ENCODE measurements around the gene WAC. TPM values are rescaled to one million over a fixed set of nuclear protein-coding genes. Genes with fewer than 3 reads are reported as not detected.
"Not testable (repeated sequence)": the region's sequence is repeated elsewhere in the genome, so short reads cannot be mapped to it uniquely, and the experiment has no call there.

The WAC gene
- total RNA-seq, 1 experiment from 2014 or later: 29.3 TPM

DNA sequence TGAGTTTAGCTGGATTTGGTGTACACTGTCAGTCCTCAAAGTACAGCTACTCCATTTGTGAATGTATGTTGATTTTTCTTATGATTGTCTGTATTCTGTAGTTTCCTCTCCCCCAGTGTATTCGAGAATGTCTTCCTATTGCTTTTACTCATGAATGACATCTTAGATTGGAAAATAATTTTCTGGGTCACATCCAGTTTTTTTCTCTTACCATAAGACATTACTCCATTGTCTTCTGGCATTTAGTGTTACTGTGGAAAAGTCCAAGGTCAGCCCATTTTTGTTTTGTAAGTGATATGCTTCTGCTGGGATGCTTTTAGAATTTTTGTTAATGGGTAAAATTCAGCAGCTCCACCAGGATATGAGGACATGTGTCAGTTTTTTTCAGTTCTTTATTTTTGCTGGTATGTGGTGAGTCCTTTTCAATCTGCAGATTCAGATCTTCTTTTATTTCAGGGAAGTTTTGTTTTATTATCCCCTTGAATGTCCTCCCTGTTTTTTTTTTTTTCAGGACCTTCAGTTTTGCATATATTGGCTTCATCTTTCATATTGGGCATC is 33.6 kb downstream of the WAC start:
- no peak for DNase-seq (ENCODE audit: low read depth)

- DNase-seq (ENCODE audit: low read depth): no peak
These were observed 36.7 kb downstream of the WAC start for GRCh38 chr10:28569506-28570159.

DNA sequence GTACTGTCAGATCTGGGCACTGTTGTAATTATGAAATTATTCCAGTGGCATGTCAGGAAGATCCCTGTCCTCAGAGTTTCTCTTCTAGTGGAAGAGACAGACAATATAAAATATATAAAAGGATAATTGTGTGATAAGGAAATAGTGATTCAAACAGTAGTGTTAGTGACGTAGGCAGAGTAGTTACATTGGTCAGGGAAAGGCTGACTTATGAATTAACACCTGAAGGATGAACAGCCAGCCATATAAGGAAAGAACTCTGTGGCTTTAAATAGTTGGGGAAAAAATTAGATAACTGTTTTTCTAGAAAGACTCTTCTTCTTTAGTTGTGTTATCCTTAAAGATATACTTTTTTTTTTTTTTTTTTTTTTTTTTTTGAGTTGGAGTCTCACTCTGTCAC is 37.7 kb downstream of the WAC start:
- DNase-seq (ENCODE audit: low read depth): no peak

DNA sequence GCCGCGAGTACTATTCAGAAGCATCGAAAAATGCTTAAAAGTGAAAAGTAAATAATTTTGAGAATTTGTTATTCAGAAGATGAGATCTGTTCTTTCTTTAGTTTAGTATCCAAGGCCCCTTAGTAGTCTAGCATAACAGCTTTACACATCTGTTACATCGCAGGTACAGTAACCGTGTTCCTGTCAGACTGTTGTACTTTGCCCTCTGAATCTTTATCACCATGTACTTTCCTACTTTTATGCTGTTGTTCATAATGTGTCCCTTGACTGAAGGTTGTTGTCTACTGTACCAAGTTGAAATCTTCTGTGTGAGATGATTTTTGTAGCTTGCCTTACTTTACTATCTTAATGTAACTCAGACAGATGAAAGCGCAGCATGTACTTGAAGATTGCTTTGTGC is 38.3 kb downstream of the WAC start:
- DNase-seq (ENCODE audit: low read depth): no peak

GRCh38 chr10:28574214-28574613 is 41.3 kb downstream of the WAC start:
- not testable (repeated sequence) for DNase-seq (ENCODE audit: low read depth)

DNA sequence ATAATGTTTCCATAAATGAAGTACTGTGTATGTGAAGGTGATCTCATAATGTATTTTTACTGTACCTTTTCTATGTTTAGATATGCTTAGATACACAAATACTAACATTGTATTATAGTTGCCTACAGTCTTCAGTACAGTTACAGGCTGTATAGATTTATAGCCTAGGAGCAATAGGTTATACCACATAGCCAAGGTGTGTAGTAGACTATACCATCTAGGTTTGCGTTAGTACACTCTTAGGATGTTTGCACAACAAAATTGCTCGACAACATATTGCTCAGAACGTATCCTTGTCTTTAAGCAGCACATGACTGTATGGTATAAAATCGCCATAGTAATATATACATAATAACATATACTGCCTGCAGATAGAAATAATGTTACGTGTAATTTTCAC is 42.9 kb downstream of the WAC start:
- DNase-seq (ENCODE audit: low read depth): no peak

DNA sequence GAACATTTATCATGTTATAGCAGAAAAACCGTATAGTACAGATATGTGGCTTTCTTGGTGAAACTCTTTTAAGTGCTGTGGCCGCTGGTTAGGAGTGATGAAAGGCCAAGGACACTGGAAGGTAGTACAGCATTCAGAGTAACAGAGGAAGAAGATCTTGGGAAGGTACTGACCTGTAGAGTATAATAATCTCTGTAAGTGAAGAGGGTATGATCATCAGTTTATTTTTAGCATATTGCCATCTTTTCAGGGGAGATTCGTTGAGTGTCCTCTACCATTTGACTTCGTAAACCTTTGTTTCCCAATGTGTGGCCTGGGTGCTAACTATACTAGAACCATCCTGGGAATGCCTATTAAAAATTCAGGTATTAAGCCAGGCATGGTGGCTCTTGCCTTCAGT is 44.6 kb downstream of the WAC start:
- DNase-seq (ENCODE audit: low read depth): no peak

DNA sequence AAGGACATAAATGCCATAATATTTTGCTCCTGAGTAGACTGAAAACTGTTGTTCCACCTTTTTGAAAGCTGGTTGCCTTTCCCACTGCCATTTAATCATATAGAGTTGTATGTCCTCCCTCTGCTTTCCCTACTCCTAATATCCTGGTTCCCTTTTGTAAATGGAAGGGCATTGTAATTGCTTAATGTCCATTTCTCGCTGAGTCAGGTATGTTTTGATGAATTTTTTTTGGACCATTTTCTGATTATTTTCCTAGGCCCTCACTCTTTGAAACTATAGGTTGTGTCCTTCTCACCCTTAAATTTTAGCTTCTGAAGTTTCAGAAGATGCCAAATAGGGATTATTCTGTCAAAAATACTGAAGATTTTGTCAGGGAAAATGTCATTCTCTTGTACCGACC is 45.5 kb downstream of the WAC start:
- DNase-seq (ENCODE audit: low read depth): no peak

DNA sequence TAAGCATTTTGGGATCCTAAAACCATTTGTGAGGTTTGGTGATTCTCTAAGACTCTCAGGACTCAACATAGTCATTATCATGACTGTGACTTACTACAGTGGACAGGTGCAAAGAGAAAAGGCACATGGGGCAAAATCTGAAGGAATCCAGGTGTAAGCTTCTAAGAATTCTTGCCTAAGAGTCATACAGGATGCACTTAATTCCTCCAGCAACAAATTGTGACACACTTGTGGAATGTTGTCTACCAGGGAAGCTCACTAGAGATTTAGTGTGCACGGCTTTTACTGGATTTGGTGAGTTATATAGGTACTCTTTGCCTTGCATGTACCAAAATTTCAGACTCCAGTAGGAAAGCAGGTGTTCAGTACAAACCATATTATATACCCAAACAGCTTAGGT is 47.9 kb downstream of the WAC start:
- no peak for DNase-seq (ENCODE audit: low read depth)

DNA sequence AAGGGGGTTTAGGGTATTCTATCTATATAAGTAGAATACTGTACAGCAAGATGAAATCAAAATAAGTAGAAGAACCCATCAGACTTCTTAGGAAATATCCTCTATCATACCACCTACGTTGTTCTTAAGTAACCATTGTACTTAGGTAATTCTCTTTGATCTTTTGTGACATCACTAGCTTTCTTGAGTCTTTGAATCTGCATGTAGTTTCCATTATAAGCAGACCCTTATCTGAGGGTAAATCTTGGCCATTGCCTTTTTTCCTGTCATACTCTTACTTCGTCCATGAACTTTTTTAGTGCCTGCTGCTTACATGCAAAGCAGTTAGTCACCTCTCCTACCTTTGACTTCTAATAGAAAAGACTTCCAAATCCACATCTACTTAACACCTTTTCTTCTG is 49.0 kb downstream of the WAC start:
- no peak for DNase-seq (ENCODE audit: low read depth)

GRCh38 chr10:28585076-28585475 is 52.2 kb downstream of the WAC start:
- DNase-seq (ENCODE audit: low read depth): no peak

DNA sequence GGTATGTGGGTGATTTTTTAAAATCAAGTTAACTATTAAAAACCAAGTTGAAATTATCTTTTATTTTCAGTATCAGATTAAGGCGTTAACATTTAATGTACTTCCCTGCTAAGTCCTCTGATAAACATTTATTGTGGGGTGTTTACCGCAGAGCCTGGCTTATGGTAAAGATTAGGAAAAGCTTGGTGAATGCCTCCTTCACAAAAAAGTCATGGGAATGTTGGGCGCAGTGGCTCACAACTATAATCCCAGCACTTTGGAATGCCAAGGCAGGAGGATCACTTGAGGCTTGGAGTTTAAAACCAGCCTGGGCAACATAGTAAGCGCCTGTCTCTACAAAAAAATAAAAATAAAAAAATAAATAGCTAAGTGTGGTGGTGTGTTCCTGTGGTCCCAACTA is 53.3 kb downstream of the WAC start:
- DNase-seq (ENCODE audit: low read depth): no peak

DNA sequence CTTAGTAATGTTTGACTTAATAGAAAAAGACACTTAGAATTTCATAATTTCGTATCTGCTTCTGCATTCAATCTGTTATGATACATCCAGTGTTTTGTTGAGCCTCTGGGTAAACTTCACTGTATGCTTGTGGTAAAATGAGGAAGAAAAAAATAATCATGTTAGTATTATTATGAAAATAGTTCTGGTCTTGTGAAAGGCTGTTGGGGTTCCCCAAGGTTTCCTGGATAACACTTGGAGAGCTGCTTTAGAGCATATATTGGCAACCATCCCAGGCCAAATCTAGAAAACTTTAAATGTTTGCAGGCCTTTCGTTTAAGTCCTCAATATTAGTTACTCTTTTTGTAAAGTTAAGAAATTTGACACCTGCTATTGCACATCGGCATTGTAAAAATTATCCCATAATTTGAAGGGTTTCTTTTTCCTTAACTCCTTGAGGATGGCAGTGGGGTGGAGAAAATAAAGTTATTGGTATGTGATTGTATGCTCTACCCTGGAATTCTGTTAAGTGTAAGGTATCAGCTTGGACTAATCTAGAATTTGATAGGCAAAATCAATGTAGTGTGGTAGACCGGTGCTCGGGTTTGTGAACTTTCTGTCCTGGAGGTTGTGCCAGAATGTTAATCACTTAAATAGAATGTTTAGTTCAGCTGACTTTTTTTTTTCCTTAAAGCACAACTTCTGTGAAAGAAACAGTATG is 54.5 kb downstream of the WAC start:
- no peak for DNase-seq (ENCODE audit: low read depth)

- no peak for DNase-seq (ENCODE audit: low read depth)
These were observed 55.0 kb downstream of the WAC start for GRCh38 chr10:28587970-28588290.

- DNase-seq (ENCODE audit: low read depth): peak; percentile 14
These were observed 60.0 kb downstream of the WAC start for GRCh38 chr10:28592953-28593352.

DNA sequence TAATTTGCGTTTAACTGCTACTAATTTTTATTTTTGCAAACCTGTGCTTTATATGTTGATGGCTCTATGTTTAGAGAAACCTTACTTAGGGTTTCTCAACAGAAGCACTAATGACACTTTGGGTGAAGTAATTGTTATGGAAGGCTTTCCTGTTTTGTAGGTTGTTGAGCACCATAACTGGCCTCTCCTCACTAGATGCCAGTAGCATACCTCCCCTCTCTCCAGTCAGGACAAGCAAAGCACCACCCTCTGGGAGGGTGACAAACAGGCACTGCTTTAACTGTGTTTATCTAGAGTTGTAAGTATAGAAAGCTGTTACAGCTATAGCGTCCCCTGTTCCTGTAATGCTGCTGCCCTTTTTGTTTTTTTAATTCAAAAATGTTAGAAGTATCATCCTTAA is 60.9 kb downstream of the WAC start:
- no peak for DNase-seq (ENCODE audit: low read depth)

DNA sequence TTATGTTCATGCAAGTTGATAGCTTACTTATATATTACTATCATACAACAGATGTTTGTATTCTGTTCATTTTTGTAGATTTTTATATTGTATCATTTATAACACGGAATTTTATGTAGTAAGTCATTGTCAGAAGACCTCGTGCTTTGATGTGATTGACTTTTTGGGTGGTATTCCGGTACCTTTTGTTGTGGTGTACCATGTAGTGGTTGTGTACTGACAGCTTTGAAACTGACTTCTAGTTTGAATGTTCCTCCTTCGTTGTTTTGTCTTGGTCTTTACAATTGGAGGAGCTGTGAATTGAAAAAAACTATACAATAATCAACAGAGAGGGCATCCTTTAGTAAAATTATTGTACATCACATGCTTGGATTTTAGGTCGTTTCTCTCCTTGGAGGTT is 61.5 kb downstream of the WAC start:
- no peak for DNase-seq (ENCODE audit: low read depth)

DNA sequence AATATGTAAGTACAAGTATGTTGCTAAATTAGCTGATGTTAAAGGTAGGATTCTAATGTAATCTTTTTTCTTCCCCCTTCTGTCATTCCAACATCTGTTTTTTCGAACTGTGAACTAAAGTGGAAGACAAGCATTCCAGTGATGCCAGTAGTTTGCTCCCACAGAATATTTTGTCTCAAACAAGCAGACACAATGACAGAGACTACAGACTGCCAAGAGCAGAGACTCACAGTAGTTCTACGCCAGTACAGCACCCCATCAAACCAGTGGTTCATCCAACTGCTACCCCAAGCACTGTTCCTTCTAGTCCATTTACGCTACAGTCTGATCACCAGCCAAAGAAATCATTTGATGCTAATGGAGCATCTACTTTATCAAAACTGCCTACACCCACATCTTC is 62.7 kb downstream of the WAC start:
- DNase-seq (ENCODE audit: low read depth): no peak

- no peak for DNase-seq (ENCODE audit: low read depth)
These were observed 67.1 kb downstream of the WAC start for GRCh38 chr10:28600056-28600455.

DNA sequence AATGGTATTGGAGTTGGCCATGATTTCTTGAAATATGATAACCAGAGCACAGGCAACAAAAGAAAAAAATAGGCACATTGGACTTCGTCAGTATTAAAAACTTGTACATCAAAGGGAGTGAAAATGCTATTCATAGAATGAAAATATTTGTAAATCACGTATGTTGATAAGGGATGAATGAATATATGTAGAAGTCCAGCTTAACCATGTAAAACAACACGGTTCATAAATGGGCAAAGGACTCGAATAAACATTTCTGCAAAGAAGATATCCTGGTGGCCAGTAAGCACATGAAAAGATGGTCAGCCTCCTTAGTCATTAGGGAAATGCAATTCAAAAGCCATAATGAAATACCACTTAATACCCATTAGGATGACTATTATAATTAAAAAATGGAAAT is 68.1 kb downstream of the WAC start:
- no peak for DNase-seq (ENCODE audit: low read depth)

DNA sequence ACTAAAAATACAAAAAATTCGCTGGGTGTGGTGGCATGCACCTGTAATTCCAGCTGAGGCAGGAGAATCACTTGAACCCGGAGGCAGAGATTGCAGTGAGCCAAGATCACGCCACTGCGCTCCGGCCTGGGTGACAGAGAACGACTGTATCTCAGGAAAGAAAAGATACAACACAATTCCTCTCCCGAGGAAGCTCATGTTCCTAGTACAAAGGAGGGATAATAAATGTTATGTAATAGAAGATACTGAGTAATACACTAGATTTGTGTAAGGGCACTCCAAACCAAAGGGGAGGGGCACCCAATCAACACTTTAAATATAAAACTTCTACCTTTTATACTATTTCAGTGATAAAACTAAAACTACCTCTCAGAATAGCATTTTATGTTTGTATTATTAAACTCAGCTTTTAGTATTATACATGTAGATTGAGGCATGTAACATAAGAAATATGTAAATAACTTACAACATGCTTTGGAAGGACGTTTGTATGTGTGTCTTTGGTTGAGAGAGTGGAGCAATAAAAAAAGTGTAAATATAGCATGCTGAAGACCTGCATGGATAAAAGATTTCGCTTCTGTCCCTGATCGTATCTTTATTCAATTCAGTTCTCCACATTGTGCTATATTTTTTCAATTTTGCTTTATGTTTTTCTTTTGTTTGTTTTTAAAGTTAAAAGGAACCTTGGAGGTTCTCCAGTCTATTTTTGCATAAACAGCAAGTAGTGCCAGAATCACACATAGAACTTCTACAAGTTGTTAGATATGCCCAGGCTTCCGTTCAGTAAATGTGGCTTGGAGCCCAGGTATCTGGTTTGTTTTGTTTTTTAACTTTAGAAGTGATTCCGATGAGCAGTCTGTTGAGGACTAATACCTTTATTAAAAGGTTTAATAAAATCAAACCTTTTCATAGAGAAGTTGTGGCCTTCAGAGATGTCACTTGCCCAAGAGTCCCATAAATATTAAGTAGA is 71.9 kb downstream of the WAC start:
- DNase-seq (ENCODE audit: low read depth): no peak

- no peak for DNase-seq (ENCODE audit: low read depth)
These were observed 73.7 kb downstream of the WAC start for GRCh38 chr10:28606568-28606967.

- not testable (repeated sequence) for DNase-seq (ENCODE audit: low read depth)
These were observed 76.7 kb downstream of the WAC start for GRCh38 chr10:28609636-28610035.
